Measurements from ENCODE around the gene CSTPP1.

CSTPP1 gene

DNA sequence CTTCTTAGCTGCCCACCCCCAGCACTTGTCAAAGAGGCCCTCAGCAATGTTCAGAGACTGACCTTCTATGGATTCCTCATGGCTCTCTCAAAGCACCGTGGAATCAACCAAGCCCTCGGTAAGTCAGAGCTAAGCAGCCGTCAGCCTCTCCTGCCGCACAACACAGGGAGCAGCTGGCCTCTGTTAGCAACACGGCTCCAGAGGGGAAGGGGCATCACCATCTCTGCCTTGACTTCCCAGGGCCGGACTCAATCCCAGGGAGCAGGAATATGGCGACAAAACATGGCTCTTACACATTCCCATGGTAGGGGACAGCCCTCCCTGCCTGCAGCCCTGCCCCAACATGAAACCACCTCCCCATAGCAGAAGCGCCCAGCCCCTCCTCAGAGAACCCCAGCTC, 221.2 kb downstream of the CSTPP1 start:
- no peak overlapping the region for H3K4me3 ChIP-seq (ENCODE audit: low read length)
- TF ChIP-seq, protein P1, sequence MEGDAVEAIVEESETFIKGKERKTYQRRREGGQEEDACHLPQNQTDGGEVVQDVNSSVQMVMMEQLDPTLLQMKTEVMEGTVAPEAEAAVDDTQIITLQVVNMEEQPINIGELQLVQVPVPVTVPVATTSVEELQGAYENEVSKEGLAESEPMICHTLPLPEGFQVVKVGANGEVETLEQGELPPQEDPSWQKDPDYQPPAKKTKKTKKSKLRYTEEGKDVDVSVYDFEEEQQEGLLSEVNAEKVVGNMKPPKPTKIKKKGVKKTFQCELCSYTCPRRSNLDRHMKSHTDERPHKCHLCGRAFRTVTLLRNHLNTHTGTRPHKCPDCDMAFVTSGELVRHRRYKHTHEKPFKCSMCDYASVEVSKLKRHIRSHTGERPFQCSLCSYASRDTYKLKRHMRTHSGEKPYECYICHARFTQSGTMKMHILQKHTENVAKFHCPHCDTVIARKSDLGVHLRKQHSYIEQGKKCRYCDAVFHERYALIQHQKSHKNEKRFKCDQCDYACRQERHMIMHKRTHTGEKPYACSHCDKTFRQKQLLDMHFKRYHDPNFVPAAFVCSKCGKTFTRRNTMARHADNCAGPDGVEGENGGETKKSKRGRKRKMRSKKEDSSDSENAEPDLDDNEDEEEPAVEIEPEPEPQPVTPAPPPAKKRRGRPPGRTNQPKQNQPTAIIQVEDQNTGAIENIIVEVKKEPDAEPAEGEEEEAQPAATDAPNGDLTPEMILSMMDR (conservative IDR thresholded peaks at IDR 0.05; ENCODE audit: low read length), result no peak
- no peak for DNase-seq (ENCODE audit: low read depth)

DNA sequence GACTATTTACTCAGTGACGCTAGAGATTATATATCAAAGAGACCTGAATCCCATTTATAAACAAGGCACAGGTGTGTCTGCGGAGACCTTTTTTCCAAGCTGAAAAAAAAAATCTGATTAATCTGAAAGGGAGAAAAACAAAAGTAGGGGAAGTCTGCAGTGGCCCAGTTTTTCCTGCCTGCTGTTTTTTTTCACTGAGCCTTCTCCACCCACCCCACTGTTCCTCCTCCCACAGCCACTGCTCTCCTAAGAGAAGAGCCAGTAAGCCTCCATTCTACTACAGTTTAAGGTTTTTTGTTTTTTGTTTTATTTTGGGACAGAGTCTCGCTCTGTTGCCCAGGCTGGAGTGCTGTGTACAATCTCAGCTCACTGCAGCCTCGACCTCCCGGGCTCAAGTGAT, 221.7 kb downstream of the CSTPP1 start:
- no peak overlapping the region for H3K4me3 ChIP-seq (ENCODE audit: low read length)
- TF ChIP-seq, protein P1 (conservative IDR thresholded peaks at IDR 0.05; ENCODE audit: low read length), result no peak
- DNase-seq (ENCODE audit: low read depth), result no peak

DNA sequence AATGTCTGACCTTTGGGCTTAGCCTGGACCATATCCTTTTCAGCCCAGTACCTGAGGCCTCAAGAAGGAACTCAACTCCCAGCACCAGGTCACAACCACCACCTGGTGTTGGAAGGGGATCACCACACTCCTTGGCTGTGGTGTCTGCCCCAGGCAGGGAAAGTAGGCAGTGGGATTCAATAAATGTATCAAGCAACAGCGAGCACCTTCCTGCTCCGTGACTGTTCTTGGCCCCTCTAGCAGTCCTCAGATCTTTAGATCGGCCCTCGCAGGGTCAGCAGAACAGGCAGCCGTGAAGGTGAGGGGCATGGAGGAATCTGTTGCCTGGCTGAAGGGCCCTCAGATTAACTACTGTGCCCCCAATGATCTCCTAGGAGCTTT, 224.2 kb downstream of the CSTPP1 start:
- H3K4me3 ChIP-seq (ENCODE audit: low read length), result no peak overlapping the region
- TF ChIP-seq, protein P1 (conservative IDR thresholded peaks at IDR 0.05; ENCODE audit: low read length), result no peak
- no peak for DNase-seq (ENCODE audit: low read depth)

DNA sequence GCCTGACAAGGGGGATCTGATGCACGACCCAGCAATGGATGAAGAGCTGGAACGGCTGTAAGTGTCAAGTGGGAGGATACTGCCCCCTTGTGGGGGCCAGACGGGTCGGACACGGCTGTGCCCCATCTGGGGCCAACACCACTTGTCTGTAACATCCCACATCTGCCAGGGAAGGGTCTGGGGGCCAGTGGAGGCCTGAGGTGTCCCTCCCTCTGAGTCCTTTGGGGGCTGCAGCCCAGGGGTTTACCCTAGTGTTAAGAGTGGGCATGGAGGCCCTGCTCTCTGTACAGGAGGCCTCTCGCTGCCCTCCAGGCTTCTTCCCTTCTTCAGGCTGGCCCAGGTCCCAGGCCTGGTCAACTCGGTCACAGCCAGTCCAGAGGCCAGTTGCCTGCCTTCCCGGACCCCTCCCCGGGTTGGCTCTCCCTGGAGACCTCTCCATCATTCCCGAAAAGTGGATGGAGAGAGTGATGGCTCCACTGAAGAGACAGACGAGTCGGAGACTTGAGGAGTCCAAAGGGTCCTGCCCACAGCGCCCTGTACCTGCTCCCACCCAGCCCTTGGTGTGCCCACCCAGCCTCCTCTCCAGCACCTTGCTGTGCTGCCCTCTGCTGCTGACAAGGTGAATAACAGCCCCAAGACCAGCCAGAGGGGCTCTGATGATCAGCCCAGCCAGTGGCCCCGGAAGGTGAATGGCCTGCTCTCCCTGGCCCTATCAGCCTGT, 224.7 kb downstream of the CSTPP1 start:
- no peak overlapping the region for H3K4me3 ChIP-seq (ENCODE audit: low read length)
- TF ChIP-seq, protein P1 (conservative IDR thresholded peaks at IDR 0.05; ENCODE audit: low read length), result peak; percentile 82
- DNase-seq (ENCODE audit: low read depth), result peak; percentile 71

DNA sequence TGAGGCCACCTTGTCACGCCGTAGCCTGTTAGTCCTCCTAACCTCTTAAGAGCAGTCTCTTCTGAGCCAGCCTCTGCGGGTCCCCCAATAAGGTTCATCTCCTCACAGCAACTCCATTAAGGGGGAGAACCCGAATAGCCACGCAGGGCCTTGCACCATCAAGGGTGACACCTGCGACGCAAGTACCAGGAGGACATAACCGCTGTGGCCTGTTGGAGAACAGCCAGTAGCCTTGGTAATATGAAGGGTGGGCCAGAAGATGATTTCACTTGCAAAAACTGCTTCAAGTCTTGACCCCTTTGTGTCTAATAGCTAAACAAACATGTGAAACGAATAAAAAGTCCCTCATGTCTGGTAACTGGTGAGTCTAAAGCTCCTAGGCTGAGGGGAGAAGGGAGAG, 225.3 kb downstream of the CSTPP1 start:
- no peak overlapping the region for H3K4me3 ChIP-seq (ENCODE audit: low read length)
- no peak for DNase-seq (ENCODE audit: low read depth)
- TF ChIP-seq, protein P1 (conservative IDR thresholded peaks at IDR 0.05; ENCODE audit: low read length), result no peak

DNA sequence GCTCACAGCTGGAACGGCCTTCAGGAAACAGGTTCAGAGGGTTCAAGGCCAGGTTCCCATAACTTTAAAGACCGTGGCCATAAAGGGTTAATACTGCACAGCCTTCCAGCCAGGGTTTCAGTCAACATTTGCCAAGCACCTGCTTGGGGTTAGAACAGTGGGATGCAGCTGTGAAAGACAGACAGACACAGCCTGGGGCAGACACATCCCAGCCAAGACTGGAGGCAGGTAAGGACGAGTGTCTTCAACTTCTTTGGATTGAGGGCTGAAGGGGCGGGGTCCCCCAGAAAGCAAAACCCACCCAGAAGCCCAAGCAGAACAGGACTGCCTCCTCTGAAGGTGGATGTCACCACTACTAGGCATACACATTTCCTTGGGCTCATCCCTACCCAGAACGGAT, 225.9 kb downstream of the CSTPP1 start:
- TF ChIP-seq, protein P1 (conservative IDR thresholded peaks at IDR 0.05; ENCODE audit: low read length), result no peak
- no peak overlapping the region for H3K4me3 ChIP-seq (ENCODE audit: low read length)
- DNase-seq (ENCODE audit: low read depth), result no peak

DNA sequence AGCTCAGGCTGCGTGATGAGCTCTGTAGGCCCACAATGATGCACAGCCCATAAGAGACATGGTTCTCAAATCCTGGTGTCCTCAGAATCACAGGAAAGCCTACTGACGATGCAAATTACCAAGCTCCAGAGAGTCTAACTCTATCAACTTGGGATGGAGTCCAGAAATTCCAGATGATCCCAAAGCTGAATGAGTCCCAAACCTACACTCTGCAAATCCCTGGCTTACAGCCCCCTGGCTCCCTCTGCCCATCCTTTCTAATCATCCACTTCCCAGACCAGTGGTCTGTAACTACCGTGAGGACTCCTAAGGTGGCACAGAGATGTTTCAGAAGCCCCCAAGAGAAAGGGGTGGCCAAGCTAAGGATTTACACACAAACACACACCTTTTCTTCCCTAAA, 226.6 kb downstream of the CSTPP1 start:
- TF ChIP-seq, protein P1 (conservative IDR thresholded peaks at IDR 0.05; ENCODE audit: low read length), result no peak
- no peak overlapping the region for H3K4me3 ChIP-seq (ENCODE audit: low read length)
- no peak for DNase-seq (ENCODE audit: low read depth)

Data from AG10803 (cell line).